ENCODE measurements around the gene RIPOR3.
A peak's percentile ranks its signal among the peaks of the same experiment; 100 is the strongest.

Gene RIPOR3

DNA sequence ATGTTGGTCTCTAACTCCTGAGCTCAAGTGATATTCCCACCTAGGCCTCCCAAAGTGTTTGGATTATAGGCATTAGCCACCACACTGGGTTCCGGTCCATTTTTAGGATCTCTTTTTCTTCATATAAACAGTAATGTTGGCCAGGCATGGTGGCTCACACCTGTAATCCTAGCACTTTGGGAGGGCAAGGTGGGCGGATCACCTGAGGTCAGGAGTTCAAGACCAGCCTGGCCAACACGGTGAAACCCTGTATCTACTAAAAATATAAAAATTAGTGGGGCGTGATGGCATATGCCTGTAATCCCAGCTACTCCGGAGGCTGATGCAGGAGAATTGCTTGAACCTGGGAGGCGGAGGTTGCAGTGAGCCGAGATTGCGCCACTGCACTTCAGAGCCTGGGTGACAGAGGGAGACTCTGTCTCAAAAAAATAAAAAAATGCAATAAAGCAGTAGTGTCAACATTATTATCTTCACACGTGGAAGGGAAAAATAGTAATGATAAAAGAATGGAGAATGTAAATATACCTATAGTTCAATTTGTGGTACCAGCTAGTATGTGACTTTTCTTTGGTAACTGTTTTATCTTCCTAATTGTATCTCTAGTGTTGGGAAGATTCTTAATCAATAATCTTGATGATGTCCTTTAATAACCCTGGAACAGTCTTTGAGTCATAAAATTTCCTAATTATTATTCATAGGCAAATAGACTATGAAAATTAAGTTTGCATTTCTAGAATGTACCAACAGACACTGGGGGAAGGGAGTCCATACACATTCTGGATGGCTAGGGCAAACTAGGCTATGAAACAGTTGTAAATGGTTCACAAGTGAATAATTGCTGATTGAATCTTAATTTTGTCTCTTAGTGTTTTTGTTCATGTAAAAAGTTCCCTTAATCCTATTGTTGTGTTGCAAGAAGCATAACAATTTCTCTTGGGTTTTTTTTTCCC is 43.7 kb upstream of the RIPOR3 start:
- WGBS: 95% methylated on average over 7 of the region's 9 CpGs
- no peak overlapping the region for H3K23ac ChIP-seq (ENCODE audit: low read length in 2 of 2)
- H3K27ac ChIP-seq (ENCODE audit: low read length, poor library complexity, severe bottlenecking): no peak overlapping the region

DNA sequence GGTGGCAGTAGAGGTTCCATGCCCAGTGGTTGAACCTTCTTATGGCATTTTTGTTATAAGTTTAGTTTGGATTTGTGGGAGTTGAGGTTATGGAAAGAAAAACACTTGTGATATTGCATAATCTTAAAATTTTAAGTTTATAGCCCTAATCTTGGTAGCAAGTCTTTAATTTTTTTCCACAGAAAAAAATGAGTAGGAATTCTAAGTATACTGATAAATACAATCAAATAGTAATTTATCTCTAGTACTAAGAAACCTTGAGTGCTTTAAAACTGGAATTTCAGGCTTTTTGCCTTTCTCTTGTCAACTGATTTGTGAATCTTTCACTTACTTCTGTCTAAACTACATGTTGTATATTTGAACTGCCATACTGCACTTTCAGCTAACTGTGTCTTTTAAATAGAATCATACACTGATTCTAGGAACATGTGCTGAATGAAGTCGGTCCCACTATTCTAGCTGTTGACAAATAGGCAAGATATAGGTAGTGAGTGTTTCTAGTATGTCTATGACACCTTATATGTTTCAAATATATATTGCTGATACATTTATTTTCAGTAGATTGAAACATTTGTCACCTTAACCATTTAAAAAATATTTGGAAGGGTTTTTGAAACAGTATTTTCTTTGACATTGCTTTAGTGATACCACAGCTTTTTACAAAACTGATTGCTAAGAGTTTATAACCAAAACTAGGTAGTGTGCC is 42.5 kb upstream of the RIPOR3 start:
- no peak overlapping the region for H3K4me3 ChIP-seq (ENCODE audit: insufficient read depth in 1 of 2, low read depth in 1 of 2, low read length in 2 of 2)
- no CpG with 5 or more reads among the region's 1 CpG for WGBS

More for the DNA sequence above, 43.7 kb upstream of the RIPOR3 start:
- Histone ChIP-seq H4K91ac (ENCODE audit: low read length) (no peak overlapping the region), H2BK15ac (ENCODE audit: low read depth, poor library complexity, severe bottlenecking) (no peak overlapping the region), H3K14ac (ENCODE audit: low read length in 2 of 2) (no peak overlapping the region), H3K4me1 (ENCODE audit: control insufficient read depth, insufficient read depth, low read depth, low read length) (peaks cover 13% of the 10 kb centered on the region), H3K18ac (ENCODE audit: low read depth in 1 of 2, low read length in 2 of 2) (no peak overlapping the region), H3K9me3 (ENCODE audit: control insufficient read depth, low read length) (no peaks in the 10 kb centered on the region), H2AFZ (ENCODE audit: low read depth, low read length) (no peak overlapping the region), H3K27me3 (ENCODE audit: control insufficient read depth in 1 of 2, insufficient read depth in 1 of 2, low read length in 2 of 2) (no peaks in the 10 kb centered on the region), H2BK12ac (ENCODE audit: low read length in 2 of 2) (no peak overlapping the region), H2BK120ac (ENCODE audit: low read depth, low read length) (no peak overlapping the region), H4K8ac (ENCODE audit: low read length) (no peak overlapping the region), H3K79me1 (replicated peaks; ENCODE audit: low read length, poor library complexity, severe bottlenecking) (peaks cover 3% of the 10 kb centered on the region), H3K9ac (ENCODE audit: low read length) (no peak overlapping the region), H3K4me3 (ENCODE audit: insufficient read depth in 1 of 2, low read depth in 1 of 2, low read length in 2 of 2) (no peak overlapping the region), H3K4me2 (ENCODE audit: low read length, poor library complexity, severe bottlenecking) (no peak overlapping the region), H2AK5ac (ENCODE audit: low read length, severe bottlenecking) (no peak overlapping the region), H3K36me3 (ENCODE audit: control insufficient read depth in 1 of 2, insufficient read depth in 2 of 2, low read depth in 1 of 2, low read length in 2 of 2) (peaks cover 0 to 5% of the 10 kb centered on the region in 2 experiments), H3K4ac (ENCODE audit: low read depth in 1 of 2, low read length in 2 of 2) (no peak overlapping the region), H2BK5ac (ENCODE audit: low read depth, low read length, poor library complexity, severe bottlenecking) (no peak overlapping the region)
- no peak for DNase-seq

DNA sequence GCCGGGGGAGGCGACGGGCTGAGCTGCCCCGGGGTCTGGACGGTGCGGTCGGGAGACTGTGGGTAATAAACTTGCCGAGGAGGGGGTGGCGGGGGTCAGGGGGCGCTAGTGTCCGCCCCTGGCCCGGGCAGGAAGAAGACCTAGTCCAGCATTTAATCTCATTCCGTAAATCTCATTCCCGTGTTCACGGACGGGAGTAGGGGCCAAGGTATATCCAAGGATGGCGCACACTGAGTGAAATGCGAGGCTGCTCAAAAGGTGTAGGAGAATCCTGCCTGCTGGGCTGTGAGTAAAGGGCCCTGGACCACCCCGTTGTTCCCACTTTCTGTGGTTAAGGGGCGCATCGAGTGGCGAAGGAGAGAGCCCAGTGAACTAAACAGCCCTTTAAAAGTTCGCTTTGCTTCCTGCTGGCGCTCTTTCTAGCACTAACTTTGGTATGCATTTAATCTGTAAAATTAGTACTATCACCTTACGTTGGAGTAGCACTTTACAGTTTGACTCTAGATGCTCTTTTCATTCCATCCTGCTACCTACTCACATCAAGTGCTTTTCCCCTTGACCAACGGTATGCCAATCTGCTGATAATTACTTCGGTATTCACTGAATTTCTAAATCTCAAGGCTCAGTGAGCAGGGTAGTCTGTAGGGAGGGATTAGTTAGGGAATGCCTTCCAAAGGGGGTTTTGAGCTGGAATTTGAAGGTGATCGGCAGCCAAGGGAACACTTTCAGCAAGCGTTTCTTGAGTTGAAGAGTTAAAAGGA is 40.8 kb upstream of the RIPOR3 start:
- Histone ChIP-seq H2BK12ac (ENCODE audit: low read length in 2 of 2) (peak overlapping the region in 1 of 2 experiments; percentile 86), H3K9ac (ENCODE audit: low read length) (peak overlapping the region; percentile 21), H3K14ac (ENCODE audit: low read length in 2 of 2) (peak overlapping the region; percentile 44 to 76), H3K4me3 (ENCODE audit: insufficient read depth in 1 of 2, low read depth in 1 of 2, low read length in 2 of 2) (peak overlapping the region; percentile 79 to 98), H3K4me1 (ENCODE audit: control insufficient read depth, insufficient read depth, low read depth, low read length) (peaks cover 19% of the 10 kb centered on the region), H2AFZ (ENCODE audit: low read depth, low read length) (no peak overlapping the region), H3K4ac (ENCODE audit: low read depth in 1 of 2, low read length in 2 of 2) (peak overlapping the region in 1 of 2 experiments; percentile 69), H3K9me3 (ENCODE audit: control insufficient read depth, low read length) (no peaks in the 10 kb centered on the region), H2BK5ac (ENCODE audit: low read depth, low read length, poor library complexity, severe bottlenecking) (peak overlapping the region; percentile 91), H2AK5ac (ENCODE audit: low read length, severe bottlenecking) (no peak overlapping the region), H3K27ac (ENCODE audit: low read length, poor library complexity, severe bottlenecking) (peak overlapping the region; percentile 56), H3K23ac (ENCODE audit: low read length in 2 of 2) (peak overlapping the region in 1 of 2 experiments; percentile 89), H3K36me3 (ENCODE audit: control insufficient read depth in 1 of 2, insufficient read depth in 2 of 2, low read depth in 1 of 2, low read length in 2 of 2) (peaks cover 0 to 5% of the 10 kb centered on the region in 2 experiments), H4K8ac (ENCODE audit: low read length) (peak overlapping the region; percentile 86), H3K79me1 (replicated peaks; ENCODE audit: low read length, poor library complexity, severe bottlenecking) (peaks cover 5% of the 10 kb centered on the region), H3K18ac (ENCODE audit: low read depth in 1 of 2, low read length in 2 of 2) (peak overlapping the region; percentile 5 to 92), H2BK15ac (ENCODE audit: low read depth, poor library complexity, severe bottlenecking) (no peak overlapping the region), H4K91ac (ENCODE audit: low read length) (peak overlapping the region; percentile 76), H3K27me3 (ENCODE audit: control insufficient read depth in 1 of 2, insufficient read depth in 1 of 2, low read length in 2 of 2) (no peaks in the 10 kb centered on the region), H3K4me2 (ENCODE audit: low read length, poor library complexity, severe bottlenecking) (peak overlapping the region; percentile 98), H2BK120ac (ENCODE audit: low read depth, low read length) (peak overlapping the region; percentile 94)
- 3% methylated on average over 22 of the region's 29 CpGs for WGBS
- DNase-seq: no peak

More for the DNA sequence above, 42.5 kb upstream of the RIPOR3 start:
- no peak overlapping the region for H2BK5ac ChIP-seq (ENCODE audit: low read depth, low read length, poor library complexity, severe bottlenecking)
- H3K27me3 ChIP-seq (ENCODE audit: control insufficient read depth in 1 of 2, insufficient read depth in 1 of 2, low read length in 2 of 2): no peaks in the 10 kb centered on the region
- no peak overlapping the region for H3K9ac ChIP-seq (ENCODE audit: low read length)
- H3K27ac ChIP-seq (ENCODE audit: low read length, poor library complexity, severe bottlenecking): no peak overlapping the region
- H4K8ac ChIP-seq (ENCODE audit: low read length): no peak overlapping the region
- no peak overlapping the region for H2AK5ac ChIP-seq (ENCODE audit: low read length, severe bottlenecking)
- no peak overlapping the region for H3K14ac ChIP-seq (ENCODE audit: low read length in 2 of 2)
- no peak overlapping the region for H2BK120ac ChIP-seq (ENCODE audit: low read depth, low read length)
- no peak overlapping the region for H3K18ac ChIP-seq (ENCODE audit: low read depth in 1 of 2, low read length in 2 of 2)
- no peaks in the 10 kb centered on the region for H3K9me3 ChIP-seq (ENCODE audit: control insufficient read depth, low read length)
- peaks cover 5% of the 10 kb centered on the region for H3K79me1 ChIP-seq (replicated peaks; ENCODE audit: low read length, poor library complexity, severe bottlenecking)
- H4K91ac ChIP-seq (ENCODE audit: low read length): no peak overlapping the region
- H3K23ac ChIP-seq (ENCODE audit: low read length in 2 of 2): no peak overlapping the region
- peaks cover 0 to 5% of the 10 kb centered on the region in 2 experiments for H3K36me3 ChIP-seq (ENCODE audit: control insufficient read depth in 1 of 2, insufficient read depth in 2 of 2, low read depth in 1 of 2, low read length in 2 of 2)
- H3K4me2 ChIP-seq (ENCODE audit: low read length, poor library complexity, severe bottlenecking): peak overlapping the region; percentile 39
- no peak for DNase-seq
- H2BK15ac ChIP-seq (ENCODE audit: low read depth, poor library complexity, severe bottlenecking): no peak overlapping the region
- H3K4me1 ChIP-seq (ENCODE audit: control insufficient read depth, insufficient read depth, low read depth, low read length): peaks cover 17% of the 10 kb centered on the region
- no peak overlapping the region for H3K4ac ChIP-seq (ENCODE audit: low read depth in 1 of 2, low read length in 2 of 2)
- H2BK12ac ChIP-seq (ENCODE audit: low read length in 2 of 2): no peak overlapping the region
- H2AFZ ChIP-seq (ENCODE audit: low read depth, low read length): no peak overlapping the region

Data from mesenchymal stem cell (in vitro differentiated cells and primary cell).